Astrocyte (in vitro differentiated cells and primary cell): ENCODE results near the gene TSC22D3. TPM values are rescaled to one million over a fixed set of nuclear protein-coding genes. Genes with fewer than 3 reads are reported as not detected.

ENCODE experiments used
- DNase-seq: peaks from one replicate; pipeline ENCODE4 v3.0.0-alpha.2; 2010; ENCODE audit warnings: low read depth
- FAIRE-seq: peaks from 2 replicates; lab custom pipeline; 2011; peaks lifted over from hg19 to GRCh38; lab: Jason Lieb, UNC
- H2AFZ ChIP-seq: 2 replicates; pipeline ENCODE4 v1.6.0; 2012; ENCODE audit warnings: low read depth, low read length, inconsistent platforms
- H3K27ac ChIP-seq: 2 replicates; pipeline ENCODE4 v1.5.1; 2011; ENCODE audit warnings: low read depth, low read length, inconsistent platforms
- H3K27me3 ChIP-seq: 2 replicates; pipeline ENCODE4 v1.6.0; 2011; ENCODE audit warnings: low read length, inconsistent platforms; ENCODE audit not compliant: insufficient read depth
- H3K36me3 ChIP-seq: 2 replicates; pipeline ENCODE4 v1.5.1; 2011; ENCODE audit warnings: low read length, inconsistent platforms; ENCODE audit not compliant: insufficient read depth
- H3K4me1 ChIP-seq: 2 replicates; pipeline ENCODE4 v1.5.1; 2011; ENCODE audit warnings: low read length, inconsistent platforms; ENCODE audit not compliant: insufficient read depth
- H3K4me2 ChIP-seq: 2 replicates; pipeline ENCODE4 v1.6.0; 2012; ENCODE audit warnings: low read length, inconsistent platforms
- H3K4me3 ChIP-seq: 2 replicates; pipeline ENCODE4 v1.5.1; 2011; ENCODE audit warnings: low read depth, mild to moderate bottlenecking, low read length, inconsistent platforms; ENCODE audit not compliant: insufficient read depth
- H3K79me2 ChIP-seq: 2 replicates; pipeline ENCODE4 v1.6.0; 2012; ENCODE audit warnings: mild to moderate bottlenecking, low read length, inconsistent platforms; ENCODE audit not compliant: insufficient read depth
- H3K9ac ChIP-seq: 2 replicates; pipeline ENCODE4 v1.6.0; 2012; ENCODE audit warnings: mild to moderate bottlenecking, low read length, inconsistent platforms
- H3K9me3 ChIP-seq: 2 replicates; pipeline ENCODE4 v1.5.1; 2012; ENCODE audit warnings: low read depth, mild to moderate bottlenecking, low read length, inconsistent platforms; ENCODE audit not compliant: insufficient read depth
- H4K20me1 ChIP-seq: 2 replicates; pipeline ENCODE4 v1.6.0; 2012; ENCODE audit warnings: low read length, inconsistent platforms; ENCODE audit not compliant: insufficient read depth
- H3K27ac Mint-ChIP-seq: one replicate; pipeline ENCODE4 v1.8.0; 2021; ENCODE audit warnings: mild to moderate bottlenecking, mixed read lengths; ENCODE audit not compliant: unreplicated experiment
- H3K27me3 Mint-ChIP-seq: one replicate; pipeline ENCODE4 v1.8.0; 2021; ENCODE audit warnings: low read depth, mixed read lengths; ENCODE audit not compliant: unreplicated experiment
- H3K36me3 Mint-ChIP-seq: one replicate; pipeline ENCODE4 v1.8.0; 2021; ENCODE audit warnings: low read depth, mixed read lengths; ENCODE audit not compliant: unreplicated experiment
- H3K4me1 Mint-ChIP-seq: one replicate; pipeline ENCODE4 v1.8.0; 2021; ENCODE audit warnings: low read depth, mixed read lengths; ENCODE audit not compliant: unreplicated experiment
- H3K4me3 Mint-ChIP-seq: one replicate; pipeline ENCODE4 v1.8.0; 2021; ENCODE audit warnings: mild to moderate bottlenecking, moderate library complexity, mixed read lengths; ENCODE audit not compliant: unreplicated experiment
- H3K9me3 Mint-ChIP-seq: one replicate; pipeline ENCODE4 v1.8.0; 2021; ENCODE audit warnings: mild to moderate bottlenecking, mixed read lengths; ENCODE audit not compliant: unreplicated experiment
- CTCF ChIP-seq: IDR thresholded peaks from 2 replicates; pipeline ENCODE4 v1.5.1; 2011; ENCODE audit warnings: low read depth, mild to moderate bottlenecking, inconsistent platforms, low read length, moderate library complexity; ENCODE audit not compliant: insufficient read depth
- EZH2 ChIP-seq: IDR thresholded peaks from 2 replicates; pipeline ENCODE4 v1.6.1; 2012; ENCODE audit warnings: mild to moderate bottlenecking, low read length, inconsistent platforms; ENCODE audit not compliant: insufficient read depth
- total RNA-seq: library from RNA; stranded (reverse); gene quantifications from 2 replicates; pipeline ENCODE4 v1.2.1, GENCODE V29; 2021

The TSC22D3 gene
- total RNA-seq, 1 donor from 2014 or later: 30.7 TPM

- no peak for TF ChIP-seq CTCF
- TF ChIP-seq EZH2: no peak
- Histone ChIP-seq H3K79me2 (no peaks in the 10 kb centered on the region), H3K4me1 (no peaks in the 10 kb centered on the region), H3K4me3 (no peak overlapping the region), H3K9ac (no peak overlapping the region), H3K9me3 (no peaks in the 10 kb centered on the region), H2AFZ (no peak overlapping the region), H3K4me2 (no peak overlapping the region), H3K36me3 (no peaks in the 10 kb centered on the region), H3K27ac (no peak overlapping the region), H4K20me1 (no peaks in the 10 kb centered on the region), H3K27me3 (peaks cover 27% of the 10 kb centered on the region)
- H3K27ac Mint-ChIP-seq: no peak overlapping the region
- peaks cover 14% of the 10 kb centered on the region for H3K27me3 Mint-ChIP-seq
- FAIRE-seq (no peak), DNase-seq (no peak)
- no peaks in the 10 kb centered on the region for H3K9me3 Mint-ChIP-seq
- H3K4me3 Mint-ChIP-seq: no peak overlapping the region
- H3K4me1 Mint-ChIP-seq: no peaks in the 10 kb centered on the region
- H3K36me3 Mint-ChIP-seq: no peaks in the 10 kb centered on the region
These were observed 5.8 kb downstream of the TSC22D3 start for GRCh38 chrX:107769581-107770317.

DNA sequence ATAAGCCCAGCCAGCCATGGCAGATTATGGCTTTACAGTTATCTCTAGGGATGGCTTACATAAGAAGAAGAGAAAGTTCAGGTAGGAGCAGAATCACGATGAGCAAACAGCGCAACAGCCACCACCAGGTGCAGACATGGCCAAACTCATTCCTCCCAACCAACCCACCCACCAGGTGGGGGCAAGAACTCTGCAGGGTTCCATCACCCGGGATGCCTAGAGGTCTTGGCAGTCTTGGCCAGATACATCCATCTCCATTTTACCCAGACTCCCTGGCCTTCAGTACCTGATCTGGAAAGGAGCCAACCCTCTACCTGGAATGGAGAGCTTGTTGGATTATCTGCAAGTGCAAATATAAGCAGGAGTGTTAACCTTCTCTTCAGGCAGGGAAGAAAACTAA, 7.5 kb downstream of the TSC22D3 start:
- H3K4me3 Mint-ChIP-seq: no peak overlapping the region
- FAIRE-seq: no peak
- H3K27ac ChIP-seq: no peak overlapping the region

More for the DNA sequence above, 7.5 kb downstream of the TSC22D3 start:
- no peak overlapping the region for H3K4me3 ChIP-seq
- H4K20me1 ChIP-seq: no peaks in the 10 kb centered on the region
- DNase-seq: no peak
- no peaks in the 10 kb centered on the region for H3K79me2 ChIP-seq
- H3K36me3 ChIP-seq: no peaks in the 10 kb centered on the region
- H3K4me1 ChIP-seq: no peaks in the 10 kb centered on the region
- H3K9me3 Mint-ChIP-seq: no peaks in the 10 kb centered on the region
- H3K27ac Mint-ChIP-seq: no peak overlapping the region
- H3K36me3 Mint-ChIP-seq: no peaks in the 10 kb centered on the region
- no peaks in the 10 kb centered on the region for H3K4me1 Mint-ChIP-seq
- H3K9me3 ChIP-seq: no peaks in the 10 kb centered on the region
- H3K4me2 ChIP-seq: no peak overlapping the region
- TF ChIP-seq EZH2: no peak
- no peak for TF ChIP-seq CTCF
- H3K9ac ChIP-seq: no peak overlapping the region
- peaks cover 11% of the 10 kb centered on the region for H3K27me3 ChIP-seq
- no peak overlapping the region for H2AFZ ChIP-seq
- H3K27me3 Mint-ChIP-seq: peaks cover 6% of the 10 kb centered on the region
